GM18870 (cell line): ENCODE measurements around the gene PELO.
"Not testable (repeated sequence)": the region's sequence is repeated elsewhere in the genome, so short reads cannot be mapped to it uniquely, and the experiment has no call there.

Source experiments
- ATAC-seq: cut with Tn5 transposase; IDR thresholded peaks from one replicate; pipeline ENCODE4 v1.9.1; 2021; ENCODE audit warnings: moderate library complexity; ENCODE audit not compliant: unreplicated experiment

The PELO gene

GRCh38 chr5:52799358-52799982 lies 11.8 kb downstream of the PELO start:
- ATAC-seq, result peak; percentile 20

GRCh38 chr5:52799983-52800393 lies 12.3 kb downstream of the PELO start:
- ATAC-seq, result peak; percentile 83

- ATAC-seq, result peak; percentile 22
Measured at GRCh38 chr5:52800394-52801213, 12.9 kb downstream of the PELO start.

- ATAC-seq, result no peak
Measured at GRCh38 chr5:52801329-52801728, 13.6 kb downstream of the PELO start.

- ATAC-seq, result no peak
Measured at GRCh38 chr5:52802272-52802973, 14.7 kb downstream of the PELO start.

- no peak for ATAC-seq
Measured at GRCh38 chr5:52802974-52803336, 15.2 kb downstream of the PELO start.

GRCh38 chr5:52804387-52804791 lies 16.7 kb downstream of the PELO start:
- ATAC-seq, result no peak

- no peak for ATAC-seq
Measured at GRCh38 chr5:52804981-52805380, 17.3 kb downstream of the PELO start.

GRCh38 chr5:52805615-52806014 lies 17.9 kb downstream of the PELO start:
- no peak for ATAC-seq

- no peak for ATAC-seq
Measured at GRCh38 chr5:52807037-52807436, 19.3 kb downstream of the PELO start.

GRCh38 chr5:52807723-52808122 lies 20.0 kb downstream of the PELO start:
- no peak for ATAC-seq

- no peak for ATAC-seq
Measured at GRCh38 chr5:52808316-52808901, 20.7 kb downstream of the PELO start.

- ATAC-seq, result peak; percentile 46
Measured at GRCh38 chr5:52809884-52810283, 22.2 kb downstream of the PELO start.

GRCh38 chr5:52810426-52810825 lies 22.7 kb downstream of the PELO start:
- no peak for ATAC-seq

- ATAC-seq, result no peak
Measured at GRCh38 chr5:52811067-52811749, 23.5 kb downstream of the PELO start.

GRCh38 chr5:52814352-52815148 lies 26.8 kb downstream of the PELO start:
- ATAC-seq, result no peak

- ATAC-seq, result no peak
Measured at GRCh38 chr5:52817818-52818217, 30.1 kb downstream of the PELO start.

GRCh38 chr5:52818360-52818759 lies 30.6 kb downstream of the PELO start:
- no peak for ATAC-seq

- not testable (repeated sequence) for ATAC-seq
Measured at GRCh38 chr5:52818807-52819206, 31.1 kb downstream of the PELO start.

- ATAC-seq, result no peak
Measured at GRCh38 chr5:52821901-52822300, 34.2 kb downstream of the PELO start.
